ENCODE data around the gene BTG3.

DNA sequence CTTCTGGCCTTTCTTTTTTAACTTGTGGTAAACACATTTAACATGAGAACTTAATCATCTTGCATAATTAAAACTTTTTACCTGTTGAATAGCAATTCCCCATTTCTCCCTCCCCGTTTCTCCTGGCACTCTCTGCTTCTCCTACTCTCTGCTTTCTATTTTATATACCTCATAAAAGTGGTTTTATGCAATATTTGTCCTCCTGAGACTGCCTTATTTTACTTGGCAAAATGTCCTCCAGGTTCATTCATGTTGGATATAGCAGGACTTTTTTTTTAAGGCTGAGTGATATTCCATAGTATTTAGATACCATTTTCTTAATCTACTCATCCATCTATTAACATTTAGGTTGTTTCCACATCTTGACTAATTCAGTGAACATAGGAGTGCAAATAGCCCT, 35.0 kb downstream of the BTG3 start:
- no peak for TF ChIP-seq YY1 (IDR thresholded peaks at IDR 0.05; ENCODE audit: insufficient read depth, insufficient read length)
- TF ChIP-seq ZNF274 (IDR thresholded peaks at IDR 0.05; ENCODE audit: low read depth, low read length): no peak
